Liver (tissue), 9 donors: Measurements from ENCODE around the gene CDA. TPM values are rescaled to one million over a fixed set of nuclear protein-coding genes. Genes with fewer than 3 reads are reported as not detected.

Experiments
- DNase-seq: peaks from one replicate; pipeline ENCODE4 v3.0.0-alpha.2; 2017; ENCODE audit warnings: low spot score
- H3K27ac ChIP-seq, 2 donors: one replicate each; pipeline ENCODE4 v1.7.0; 2013; ENCODE audit warnings: inconsistent platforms in 2 of 2, low read length in 2 of 2, control low read depth in 1 of 2, low read depth in 1 of 2, mild to moderate bottlenecking in 1 of 2
- H3K27me3 ChIP-seq, 4 donors: one replicate each; pipeline versions ENCODE4 v1.6.1 to v1.7.0; 2013; ENCODE audit warnings: low read length in 3 of 4, inconsistent platforms in 1 of 4, mild to moderate bottlenecking in 1 of 4, moderate library complexity in 1 of 4; ENCODE audit not compliant: control insufficient read depth in 4 of 4, insufficient read depth in 4 of 4
- H3K36me3 ChIP-seq, 4 donors: one replicate each; pipeline versions ENCODE4 v1.6.1 to v1.7.0; 2013; ENCODE audit warnings: low read length in 3 of 4, mild to moderate bottlenecking in 3 of 4, low read depth in 1 of 4, moderate library complexity in 1 of 4; ENCODE audit not compliant: control insufficient read depth in 4 of 4, insufficient read depth in 3 of 4
- H3K4me1 ChIP-seq, 4 donors: one replicate each; pipeline versions ENCODE4 v1.6.1 to v1.7.0; 2013; ENCODE audit warnings: low read length in 3 of 4, mild to moderate bottlenecking in 3 of 4, moderate library complexity in 1 of 4; ENCODE audit not compliant: control insufficient read depth in 4 of 4, insufficient read depth in 4 of 4
- H3K4me3 ChIP-seq, 3 donors: one replicate each; pipeline versions ENCODE4 v1.6.1 to v1.7.0; 2013; ENCODE audit warnings: low read length in 3 of 3, control low read depth in 1 of 3, low read depth in 1 of 3, mild to moderate bottlenecking in 1 of 3
- H3K9ac ChIP-seq, 2 donors: one replicate each; pipeline ENCODE4 v1.7.0; 2013; ENCODE audit warnings: low read length in 2 of 2, mild to moderate bottlenecking in 2 of 2, moderate library complexity in 2 of 2, control low read depth in 1 of 2, low read depth in 1 of 2
- H3K9me3 ChIP-seq, 4 donors: one replicate each; pipeline versions ENCODE4 v1.6.1 to v1.7.0; 2013; ENCODE audit warnings: low read length in 3 of 4; ENCODE audit not compliant: control insufficient read depth in 4 of 4
- ATF3 ChIP-seq: IDR thresholded peaks from 2 replicates; pipeline ENCODE4 v1.6.1; 2016; ENCODE audit warnings: antibody characterized with exemption
- CTCF ChIP-seq: fragments of 150-350 bp; IDR thresholded peaks from 2 replicates; pipeline ENCODE4 v1.5.1; 2017; ENCODE audit warnings: improper control_type of control experiment, low read depth, low read length; ENCODE audit not compliant: missing input control
- EGR1 ChIP-seq, 2 donors: IDR thresholded peaks; 2 replicates each; pipeline ENCODE4 v1.6.1; 2016 to 2018; ENCODE audit warnings: antibody characterized with exemption in 2 of 2, low read depth in 2 of 2
- FOXA1 ChIP-seq: IDR thresholded peaks from 2 replicates; pipeline ENCODE4 v1.6.1; 2016; ENCODE audit warnings: antibody characterized with exemption
- FOXA2 ChIP-seq: IDR thresholded peaks from 2 replicates; pipeline ENCODE4 v1.6.1; 2016; ENCODE audit warnings: antibody characterized with exemption
- GABPA ChIP-seq, 2 donors: IDR thresholded peaks in 1 of 2; conservative IDR thresholded peaks in 1 of 2; 2 replicates each; pipeline ENCODE4 v1.6.1; 2016; ENCODE audit warnings: antibody characterized with exemption in 2 of 2, mild to moderate bottlenecking in 1 of 2, moderate library complexity in 1 of 2
- HNF4A ChIP-seq, 2 donors: conservative IDR thresholded peaks; 2 replicates each; pipeline ENCODE4 v1.6.1; 2016; ENCODE audit warnings: antibody characterized with exemption in 2 of 2, mild to moderate bottlenecking in 2 of 2
- HNF4G ChIP-seq: IDR thresholded peaks from 2 replicates; pipeline ENCODE4 v1.6.1; 2016; ENCODE audit warnings: antibody characterized with exemption
- JUND ChIP-seq, 2 donors: IDR thresholded peaks; 2 replicates each; pipeline ENCODE4 v1.6.1; 2016; ENCODE audit warnings: antibody characterized with exemption in 2 of 2
- MAX ChIP-seq: IDR thresholded peaks from 2 replicates; pipeline ENCODE4 v1.6.1; 2016; ENCODE audit warnings: antibody characterized with exemption
- NR2F2 ChIP-seq: IDR thresholded peaks from 2 replicates; pipeline ENCODE4 v1.6.1; 2016; ENCODE audit warnings: antibody characterized with exemption
- RAD21 ChIP-seq, 2 donors: IDR thresholded peaks; 2 replicates each; pipeline ENCODE4 v1.6.1; 2016; ENCODE audit warnings: antibody characterized with exemption in 2 of 2, mild to moderate bottlenecking in 2 of 2
- REST ChIP-seq: IDR thresholded peaks from 2 replicates; pipeline ENCODE4 v1.6.1; 2016; ENCODE audit warnings: antibody characterized with exemption, mild to moderate bottlenecking
- RXRA ChIP-seq, 2 donors: IDR thresholded peaks; 2 replicates each; pipeline ENCODE4 v1.6.1; 2017 to 2018; ENCODE audit warnings: antibody characterized with exemption in 2 of 2, mild to moderate bottlenecking in 1 of 2
- SP1 ChIP-seq: IDR thresholded peaks from 2 replicates; pipeline ENCODE4 v1.6.1; 2018; ENCODE audit warnings: antibody characterized with exemption, mild to moderate bottlenecking
- TAF1 ChIP-seq: conservative IDR thresholded peaks from 2 replicates; pipeline ENCODE4 v1.6.1; 2016; ENCODE audit warnings: antibody characterized with exemption, mild to moderate bottlenecking
- YY1 ChIP-seq: IDR thresholded peaks from 2 replicates; pipeline ENCODE4 v1.6.1; 2016; ENCODE audit warnings: antibody characterized with exemption, mild to moderate bottlenecking
- ZBTB33 ChIP-seq: IDR thresholded peaks from 2 replicates; pipeline ENCODE4 v1.6.1; 2016; ENCODE audit warnings: antibody characterized with exemption
- WGBS: extraction: QIAGEN DNeasy Blood & Tissue Kit; methylation state at CpG from one replicate; pipeline ENCODE4 v1.1.7; 2013; 5-methylcytosine and 5-hydroxymethylcytosine counted together
- polyA plus RNA-seq, 2 donors: library from polyadenylated mRNA; stranded (reverse) in 1 of 2; unstranded in 1 of 2; fragments of 200-250 nt in 1 of 2; fragments of >200 nt in 1 of 2; fragmentation: Nextera tagmentation in 1 of 2; extraction: Ambion mirVana in 1 of 2; gene quantifications; one replicate each; pipeline versions ENCODE4 v1.2.1 to v1.2.3, GENCODE V29; 2013 to 2015
- total RNA-seq, 2 donors: library from RNA; depleted of rRNA; stranded (reverse); fragments of >200 nt; gene quantifications; one replicate each; pipeline ENCODE4 v1.2.3, GENCODE V29; 2014
- donor health status: healthy.
- donor health status: healthy.
- donor health status: healthy.
- donor health status: healthy.
- donor health status: healthy.

Gene CDA
- total and polyA plus RNA-seq, 4 donors = 0.42 to 38.9 (median 16.9) TPM

DNA sequence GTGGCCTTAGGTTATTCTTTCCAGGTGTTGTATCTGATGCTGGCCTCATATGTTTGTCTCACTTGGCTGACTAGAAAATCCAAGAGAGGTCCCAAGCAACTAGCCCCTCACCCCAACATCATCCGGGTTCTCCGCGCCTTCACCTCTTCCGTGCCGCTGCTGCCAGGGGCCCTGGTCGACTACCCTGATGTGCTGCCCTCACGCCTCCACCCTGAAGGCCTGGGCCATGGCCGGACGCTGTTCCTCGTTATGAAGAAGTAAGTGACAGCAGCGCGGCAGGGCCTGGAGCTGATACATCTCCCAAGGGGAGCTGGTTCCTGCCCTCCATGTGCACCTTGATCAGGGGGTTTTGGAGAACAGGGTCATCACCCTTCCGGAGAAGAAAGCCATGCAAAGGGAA lies 55.5 kb downstream of the CDA start:
- Histone ChIP-seq H3K4me3 (no peak overlapping the region), H3K4me1 (no peaks in the 10 kb centered on the region), H3K27ac (no peak overlapping the region), H3K27me3 (no peaks in the 10 kb centered on the region), H3K36me3 (peaks cover 8 to 60% (median 49%) of the 10 kb centered on the region in 4 donors), H3K9me3 (no peaks in the 10 kb centered on the region), H3K9ac (no peak overlapping the region)
- TF ChIP-seq TAF1 = no peak
- TF ChIP-seq HNF4A (conservative IDR thresholded peaks at IDR 0.05) = no peak
- TF ChIP-seq RAD21 (IDR thresholded peaks at IDR 0.05) = no peak
- TF ChIP-seq CTCF = no peak
- no peak for TF ChIP-seq ZBTB33
- TF ChIP-seq RXRA (IDR thresholded peaks at IDR 0.05) = no peak
- no peak for TF ChIP-seq FOXA1
- TF ChIP-seq JUND (IDR thresholded peaks at IDR 0.05) = no peak
- no peak for TF ChIP-seq GABPA (IDR thresholded peaks at IDR 0.05 in 1 of 2, conservative IDR thresholded peaks at IDR 0.05 in 1 of 2)
- TF ChIP-seq NR2F2 = no peak
- no peak for TF ChIP-seq SP1
- TF ChIP-seq ATF3 = no peak
- TF ChIP-seq YY1 = no peak
- no peak for TF ChIP-seq MAX
- no peak for DNase-seq
- WGBS = 95% methylated on average over 13 of the region's 13 CpGs

- Histone ChIP-seq H3K9me3 (no peaks in the 10 kb centered on the region), H3K36me3 (peaks cover 8 to 65% (median 47%) of the 10 kb centered on the region in 4 donors), H3K27me3 (no peaks in the 10 kb centered on the region), H3K9ac (no peak overlapping the region), H3K27ac (no peak overlapping the region), H3K4me1 (no peaks in the 10 kb centered on the region), H3K4me3 (no peak overlapping the region)
- no peak for TF ChIP-seq GABPA (IDR thresholded peaks at IDR 0.05 in 1 of 2, conservative IDR thresholded peaks at IDR 0.05 in 1 of 2)
- no peak for TF ChIP-seq RAD21 (IDR thresholded peaks at IDR 0.05)
- TF ChIP-seq SP1 = no peak
- TF ChIP-seq RXRA (IDR thresholded peaks at IDR 0.05) = no peak
- TF ChIP-seq EGR1 (IDR thresholded peaks at IDR 0.05; ENCODE audit: low read depth in 2 of 2) = no peak
- no peak for TF ChIP-seq ATF3
- no peak for TF ChIP-seq TAF1
- TF ChIP-seq REST = no peak
- no peak for TF ChIP-seq FOXA2
- TF ChIP-seq MAX = no peak
- no peak for TF ChIP-seq JUND (IDR thresholded peaks at IDR 0.05)
- TF ChIP-seq ZBTB33 = no peak
- TF ChIP-seq YY1 = no peak
- no peak for TF ChIP-seq HNF4A (conservative IDR thresholded peaks at IDR 0.05)
- no peak for TF ChIP-seq NR2F2
- TF ChIP-seq FOXA1 = no peak
- no peak for TF ChIP-seq HNF4G
- DNase-seq = no peak
- 88% methylated on average over 14 of the region's 14 CpGs for WGBS
Measured at GRCh38 chr1:20645414-20645813, 56.5 kb downstream of the CDA start.
